NK-92 (cell line): Measurements from ENCODE around the gene RPL6.

Source experiments
- DNase-seq: peaks from one replicate; lab custom pipeline; 2025; ENCODE audit not compliant: unreplicated experiment; lab: John Stamatoyannopoulos, UW

The RPL6 gene

GRCh38 chr12:112380663-112381405 lies 28.6 kb downstream of the RPL6 start:
- DNase-seq = no peak

- no peak for DNase-seq
Measured at GRCh38 chr12:112375105-112375504, 34.3 kb downstream of the RPL6 start.

GRCh38 chr12:112374166-112374740 lies 35.2 kb downstream of the RPL6 start:
- DNase-seq = no peak

- no peak for DNase-seq
Measured at GRCh38 chr12:112370868-112371510, 38.4 kb downstream of the RPL6 start.

- no peak for DNase-seq
Measured at GRCh38 chr12:112370199-112370598, 39.2 kb downstream of the RPL6 start.

- no peak for DNase-seq
Measured at GRCh38 chr12:112368856-112369255, 40.5 kb downstream of the RPL6 start.

GRCh38 chr12:112367965-112368364 lies 41.4 kb downstream of the RPL6 start:
- DNase-seq = no peak

- no peak for DNase-seq
Measured at GRCh38 chr12:112362310-112362709, 47.1 kb downstream of the RPL6 start.

GRCh38 chr12:112361271-112361670 lies 48.1 kb downstream of the RPL6 start:
- no peak for DNase-seq

GRCh38 chr12:112359290-112359689 lies 50.1 kb downstream of the RPL6 start:
- DNase-seq = no peak

GRCh38 chr12:112357214-112357613 lies 52.2 kb downstream of the RPL6 start:
- DNase-seq = no peak
